Ecto neural progenitor cell (in vitro differentiated cells): ENCODE measurements around the gene NFIA.

ENCODE experiments used
- DNase-seq: peaks from one replicate; pipeline ENCODE4 v3.0.0-alpha.2; 2018; ENCODE audit warnings: low spot score

Gene NFIA

GRCh38 chr1:61299463-61299862 lies 217.1 kb downstream of the NFIA start:
- DNase-seq, result no peak

- DNase-seq, result no peak
Measured at GRCh38 chr1:61300899-61301298, 218.5 kb downstream of the NFIA start.

- no peak for DNase-seq
Measured at GRCh38 chr1:61301824-61302657, 219.7 kb downstream of the NFIA start.

GRCh38 chr1:61307422-61308142 lies 225.2 kb downstream of the NFIA start:
- no peak for DNase-seq

- DNase-seq, result no peak
Measured at GRCh38 chr1:61310057-61310456, 227.7 kb downstream of the NFIA start.

GRCh38 chr1:61310538-61310937 lies 228.2 kb downstream of the NFIA start:
- DNase-seq, result no peak

DNA sequence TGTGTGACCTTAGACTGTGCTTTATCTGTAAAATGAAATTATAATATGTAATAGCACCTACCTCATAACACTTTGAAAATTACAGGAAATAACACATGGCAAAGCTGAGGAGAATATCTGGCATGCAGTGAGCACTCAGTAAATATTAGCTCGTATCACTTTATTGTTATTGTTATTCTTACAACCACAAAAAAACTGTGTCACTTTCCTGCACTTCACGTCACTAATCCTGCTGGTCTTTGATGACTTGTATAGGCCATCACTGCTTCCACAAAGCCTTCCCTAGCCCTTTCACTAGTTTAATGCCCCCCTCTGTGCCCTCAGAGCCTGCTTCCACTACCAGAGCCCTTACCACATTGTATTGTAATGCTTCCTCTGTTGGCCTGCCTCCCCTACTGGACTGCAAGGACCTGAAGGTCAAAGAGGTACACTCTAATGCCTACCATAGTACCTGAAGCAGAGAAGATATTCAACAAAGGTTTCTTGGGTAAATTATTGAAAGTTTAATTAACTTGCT lies 231.6 kb downstream of the NFIA start:
- DNase-seq, result no peak

- no peak for DNase-seq
Measured at GRCh38 chr1:61315011-61315410, 232.7 kb downstream of the NFIA start.

DNA sequence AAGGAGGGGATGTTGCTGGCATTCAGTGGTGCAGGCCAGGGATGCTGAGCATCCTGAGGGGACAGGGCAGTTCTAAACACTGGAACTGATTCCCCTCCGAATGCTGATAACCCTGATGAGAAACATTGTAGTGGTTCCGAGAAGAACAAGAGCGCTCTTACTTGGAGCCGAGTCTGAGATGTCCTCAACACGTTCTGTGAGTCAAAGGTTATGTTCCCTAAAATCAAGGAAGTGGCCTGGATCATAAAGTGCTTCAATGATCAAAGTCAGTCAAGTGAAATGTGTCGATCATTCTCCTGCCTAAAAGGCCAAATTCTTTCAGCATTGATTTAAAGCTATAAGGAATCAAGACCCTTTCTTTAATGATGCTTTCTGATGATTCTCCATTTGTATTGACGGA lies 234.1 kb downstream of the NFIA start:
- no peak for DNase-seq

DNA sequence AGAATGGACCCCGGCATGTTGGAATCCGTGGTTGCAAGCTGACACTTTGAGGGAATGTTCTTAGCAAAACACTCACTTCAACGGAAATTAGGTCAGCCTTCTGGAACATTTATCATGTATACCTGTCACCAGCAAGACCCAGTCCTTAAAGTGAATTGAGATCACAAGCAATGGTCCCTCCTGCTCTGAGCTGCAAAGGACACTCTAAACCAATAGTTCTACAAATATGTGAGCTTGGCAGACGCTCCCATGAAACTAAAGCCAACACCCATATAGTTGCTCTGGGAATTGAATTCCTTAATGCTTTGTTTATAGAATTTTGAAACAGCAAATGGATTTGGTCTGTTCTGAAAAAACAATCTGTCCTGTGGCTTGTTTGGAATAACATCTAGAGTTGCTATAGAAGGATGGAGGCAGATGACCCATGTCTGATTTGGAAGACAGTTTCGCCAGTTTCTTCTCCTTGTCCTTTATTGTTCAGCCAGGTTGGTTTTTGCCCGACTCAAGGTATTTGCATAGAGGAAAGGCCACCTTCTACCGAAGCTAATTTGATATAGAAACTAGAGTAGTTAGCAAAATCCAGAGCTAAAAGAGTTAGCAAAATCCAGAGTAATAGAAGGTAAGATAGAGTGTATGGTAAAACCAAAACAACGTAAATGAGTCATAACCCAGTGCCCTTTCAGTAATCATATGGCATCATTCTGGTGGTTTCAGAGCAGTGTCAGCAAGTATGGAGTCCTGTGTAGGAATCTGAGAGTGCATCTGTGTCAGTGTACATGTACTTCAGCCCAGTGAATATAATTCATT lies 236.2 kb downstream of the NFIA start:
- no peak for DNase-seq

DNA sequence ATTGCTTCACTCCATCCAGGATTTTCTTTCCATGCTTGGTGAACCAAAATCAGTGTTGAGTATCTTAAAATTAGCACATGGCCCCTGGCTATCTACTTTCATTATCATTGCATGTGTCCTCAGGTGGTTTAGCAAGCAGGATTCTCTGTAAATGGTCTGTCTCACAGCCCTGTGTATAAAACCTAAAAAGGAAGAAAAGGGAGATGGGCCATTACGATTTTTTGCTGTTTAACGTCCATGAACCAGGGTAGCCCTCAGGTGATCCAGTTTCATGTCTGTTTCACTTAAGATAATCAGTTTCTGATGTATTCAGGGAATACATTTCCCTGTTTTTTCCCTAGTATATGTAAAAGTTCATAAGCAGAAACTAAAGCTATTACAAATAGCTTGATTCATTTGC lies 238.2 kb downstream of the NFIA start:
- DNase-seq, result no peak

GRCh38 chr1:61322008-61322744 lies 239.8 kb downstream of the NFIA start:
- DNase-seq, result no peak

DNA sequence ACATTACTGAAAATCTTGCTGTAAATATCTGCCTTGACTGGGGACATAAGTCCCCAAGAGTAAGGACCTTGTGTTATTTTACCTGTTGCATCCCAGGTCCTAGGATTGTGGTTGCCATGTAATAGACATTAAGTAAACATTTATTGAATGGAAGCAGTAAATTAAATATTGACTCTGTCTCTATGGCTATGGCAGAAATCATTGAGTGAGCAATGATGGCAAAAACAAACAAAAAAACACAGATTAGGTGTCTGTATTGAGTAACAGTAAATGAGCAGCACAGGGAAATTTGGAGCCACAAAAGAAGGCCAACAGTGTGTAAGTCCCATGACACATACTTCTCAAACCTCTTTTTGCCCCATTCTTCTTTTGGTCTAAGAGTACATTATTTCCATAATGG lies 240.4 kb downstream of the NFIA start:
- DNase-seq, result no peak

DNA sequence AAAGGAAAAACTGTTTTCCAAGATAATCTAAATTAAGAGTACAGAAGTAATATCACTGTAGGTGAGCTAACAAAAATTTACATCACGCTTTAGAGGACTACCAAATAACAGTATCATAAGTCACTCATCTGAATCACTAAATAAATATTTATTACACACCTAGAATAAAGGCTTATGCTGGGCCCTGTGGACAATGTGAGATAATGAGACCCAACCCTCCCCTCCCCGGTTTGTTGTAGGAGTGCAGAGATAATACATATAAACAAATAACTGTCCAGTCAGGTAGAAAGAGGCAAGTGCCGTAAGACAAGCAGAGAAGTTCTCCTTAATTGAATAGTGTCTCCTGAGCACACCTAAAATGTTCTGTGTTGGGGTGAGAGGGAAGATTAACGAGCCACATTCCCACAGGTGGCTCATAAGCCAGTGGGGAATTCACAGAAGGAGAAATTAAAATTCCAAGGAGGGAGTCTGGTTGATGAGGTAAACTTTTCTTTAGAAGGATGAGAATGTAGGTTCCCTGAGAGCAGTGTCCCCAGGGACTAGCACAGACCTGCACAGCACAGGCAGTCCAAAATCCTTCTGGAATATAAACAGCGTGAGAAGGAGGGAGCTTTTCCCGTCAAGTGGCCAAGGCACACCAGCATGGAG lies 241.4 kb downstream of the NFIA start:
- DNase-seq, result no peak

- no peak for DNase-seq
Measured at GRCh38 chr1:61326713-61327112, 244.4 kb downstream of the NFIA start.

- DNase-seq, result no peak
Measured at GRCh38 chr1:61327436-61327835, 245.1 kb downstream of the NFIA start.

GRCh38 chr1:61329556-61329955 lies 247.2 kb downstream of the NFIA start:
- DNase-seq, result no peak

DNA sequence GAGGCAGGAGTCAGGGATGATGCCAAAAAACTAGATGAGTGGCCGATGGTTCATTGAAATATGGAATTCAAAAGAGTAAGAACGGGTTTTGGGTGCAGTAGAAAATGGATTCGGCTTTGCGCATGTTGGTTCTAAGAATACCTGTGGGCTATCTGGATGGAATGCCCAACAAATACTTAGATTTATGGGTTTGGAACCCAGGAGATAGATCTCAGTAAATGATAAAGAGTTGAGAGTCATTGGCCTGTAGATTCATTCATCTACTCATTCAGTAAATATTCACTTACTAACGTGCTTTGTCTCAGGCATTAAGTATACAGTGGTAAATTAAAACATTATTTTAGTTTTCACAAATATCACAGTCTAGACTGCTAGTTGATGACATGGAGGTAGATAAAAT lies 247.7 kb downstream of the NFIA start:
- DNase-seq, result no peak

DNA sequence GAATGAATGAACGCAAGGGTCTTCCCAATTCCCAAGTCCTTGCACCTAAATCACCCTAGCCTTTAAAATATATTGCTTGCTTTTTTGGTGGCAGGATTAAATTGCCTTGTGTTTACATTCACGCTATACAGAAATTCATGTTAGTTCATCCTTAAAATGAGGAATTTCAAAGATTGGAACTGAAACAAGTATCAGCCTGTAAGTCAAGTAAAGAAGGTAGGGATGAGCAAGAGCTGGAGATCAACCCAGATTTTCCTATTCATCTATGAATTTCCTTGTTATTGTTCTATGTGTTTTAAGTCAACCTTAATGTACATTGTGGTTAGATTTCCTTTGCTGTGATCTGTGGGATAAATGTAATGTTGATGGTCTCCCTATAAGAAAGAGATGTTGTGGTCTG lies 248.2 kb downstream of the NFIA start:
- no peak for DNase-seq

DNA sequence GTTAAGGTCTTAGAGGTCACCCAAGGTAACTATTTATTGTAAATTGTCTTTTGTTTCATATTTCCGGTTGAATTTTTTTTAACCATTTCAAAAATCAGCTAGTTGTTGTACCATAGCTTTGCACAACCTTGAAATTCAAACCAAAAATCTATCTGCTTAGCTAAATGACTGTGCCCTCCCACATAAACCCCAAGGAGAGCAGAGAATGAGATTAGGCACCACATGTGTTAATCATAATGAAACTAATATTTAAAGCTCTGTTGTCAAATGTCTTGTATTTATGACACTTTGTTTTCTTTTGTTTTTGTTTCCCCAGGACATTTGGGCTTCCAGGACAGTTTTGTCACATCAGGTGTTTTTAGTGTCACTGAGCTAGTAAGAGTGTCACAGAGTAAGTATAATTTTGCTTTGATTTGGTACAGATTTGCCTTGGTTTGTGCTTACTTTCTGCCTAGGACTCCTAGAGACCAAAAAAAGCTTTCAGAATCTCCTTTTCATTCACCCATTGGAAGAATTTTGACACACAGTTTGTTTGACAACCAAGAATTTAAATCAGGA lies 249.9 kb downstream of the NFIA start:
- DNase-seq, result no peak

DNA sequence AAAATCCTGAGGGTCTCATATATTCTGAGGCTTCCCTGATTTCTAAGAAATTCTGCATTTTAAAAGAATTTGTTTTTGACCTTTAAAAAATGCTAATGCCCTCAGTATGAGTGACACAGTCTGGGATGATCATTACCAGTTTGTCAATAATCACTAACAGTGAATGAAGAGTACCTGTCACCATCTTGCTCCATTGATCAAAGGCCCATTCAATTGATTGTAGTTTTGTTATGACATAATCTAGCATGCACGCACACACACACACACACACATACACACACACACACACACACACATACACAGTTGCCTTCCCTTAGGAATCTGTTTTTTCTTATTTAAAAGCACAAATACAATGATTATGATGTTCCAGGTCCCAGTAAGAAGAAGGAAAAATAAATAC lies 250.4 kb downstream of the NFIA start:
- DNase-seq, result no peak
